Endothelial cell of umbilical vein (primary cell): ENCODE data around the gene MGAT5B.

Experiments used
- EZH2 ChIP-seq: IDR thresholded peaks from 2 replicates; pipeline ENCODE4 v1.6.1; 2012; ENCODE audit warnings: borderline replicate concordance, low read depth, mild to moderate bottlenecking, moderate library complexity, low read length, inconsistent platforms; ENCODE audit not compliant: severe bottlenecking
- GATA2 ChIP-seq: IDR thresholded peaks from 2 replicates; pipeline ENCODE4 v1.7.0; 2011; ENCODE audit warnings: low read depth, mild to moderate bottlenecking, moderate library complexity, mixed read lengths, low read length; ENCODE audit not compliant: insufficient read length, insufficient read depth
- JUN ChIP-seq: IDR thresholded peaks from 2 replicates; pipeline ENCODE4 v1.6.1; 2011; ENCODE audit warnings: borderline replicate concordance, low read depth; ENCODE audit not compliant: insufficient read length, insufficient read depth
- MAX ChIP-seq: IDR thresholded peaks from 2 replicates; pipeline ENCODE4 v1.6.1; 2011; ENCODE audit not compliant: insufficient read depth, insufficient read length
- MYC ChIP-seq: IDR thresholded peaks from one replicate; pipeline ENCODE4 v1.6.1; 2011; ENCODE audit warnings: mild to moderate bottlenecking, low read depth, low read length
- POLR2A ChIP-seq: IDR thresholded peaks from 2 replicates; pipeline ENCODE4 v1.6.1; 2012; ENCODE audit warnings: low read depth, mild to moderate bottlenecking, control low read depth, low read length
- POLR2AphosphoS5 ChIP-seq: IDR thresholded peaks from 2 replicates; pipeline ENCODE4 v1.6.1; 2012; ENCODE audit warnings: low read depth, mild to moderate bottlenecking, control low read depth, low read length, moderate library complexity; ENCODE audit not compliant: insufficient read depth
- TF ChIP-seq, protein P1 (sequence below), 2 donors: IDR thresholded peaks; 1 replicate in 1 of 2; 2 replicates in 1 of 2; pipeline ENCODE4 v1.5.1; 2011; ENCODE audit warnings: low read length in 2 of 2, mild to moderate bottlenecking in 2 of 2, moderate library complexity in 2 of 2, control low read depth in 1 of 2, inconsistent platforms in 1 of 2, low read depth in 1 of 2; ENCODE audit not compliant: insufficient read depth in 1 of 2; ENCODE audit errors: extremely low read depth in 1 of 2

GRCh38 chr17:76968707-76969597, 100.7 kb downstream of the MGAT5B start:
- TF ChIP-seq, protein P1, sequence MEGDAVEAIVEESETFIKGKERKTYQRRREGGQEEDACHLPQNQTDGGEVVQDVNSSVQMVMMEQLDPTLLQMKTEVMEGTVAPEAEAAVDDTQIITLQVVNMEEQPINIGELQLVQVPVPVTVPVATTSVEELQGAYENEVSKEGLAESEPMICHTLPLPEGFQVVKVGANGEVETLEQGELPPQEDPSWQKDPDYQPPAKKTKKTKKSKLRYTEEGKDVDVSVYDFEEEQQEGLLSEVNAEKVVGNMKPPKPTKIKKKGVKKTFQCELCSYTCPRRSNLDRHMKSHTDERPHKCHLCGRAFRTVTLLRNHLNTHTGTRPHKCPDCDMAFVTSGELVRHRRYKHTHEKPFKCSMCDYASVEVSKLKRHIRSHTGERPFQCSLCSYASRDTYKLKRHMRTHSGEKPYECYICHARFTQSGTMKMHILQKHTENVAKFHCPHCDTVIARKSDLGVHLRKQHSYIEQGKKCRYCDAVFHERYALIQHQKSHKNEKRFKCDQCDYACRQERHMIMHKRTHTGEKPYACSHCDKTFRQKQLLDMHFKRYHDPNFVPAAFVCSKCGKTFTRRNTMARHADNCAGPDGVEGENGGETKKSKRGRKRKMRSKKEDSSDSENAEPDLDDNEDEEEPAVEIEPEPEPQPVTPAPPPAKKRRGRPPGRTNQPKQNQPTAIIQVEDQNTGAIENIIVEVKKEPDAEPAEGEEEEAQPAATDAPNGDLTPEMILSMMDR (IDR thresholded peaks at IDR 0.05; ENCODE audit: extremely low read depth in 1 of 2, insufficient read depth in 1 of 2, low read depth in 1 of 2, low read length in 2 of 2) = no peak
- TF ChIP-seq GATA2 (no peak), POLR2A (no peak), JUN (no peak), POLR2AphosphoS5 (no peak), EZH2 (peak; percentile 89), MAX (no peak), MYC (no peak)
